Esophagus muscularis mucosa (tissue), 4 donors: ENCODE results near the gene GUCA2A.

Experiments used
- EP300 ChIP-seq: sonication (generic); formaldehyde crosslinking; IDR thresholded peaks from one replicate; pipeline ENCODE4 v1.6.1; 2017; ENCODE audit warnings: antibody characterized with exemption
- POLR2A ChIP-seq: fragments of 450-650 bp; IDR thresholded peaks from one replicate; pipeline ENCODE4 v1.6.1; 2017; ENCODE audit warnings: antibody characterized with exemption, moderate library complexity, mild to moderate bottlenecking, low read depth
- TF ChIP-seq, protein P1 (sequence below), 3 experiments: fragments of 200-600 bp in 2 of 3; fragments of 450-650 bp in 1 of 3; sonication (generic) in 2 of 3; IDR thresholded peaks; one replicate each; pipeline ENCODE4 v1.5.1; 2017 to 2019; ENCODE audit warnings: antibody characterized with exemption in 3 of 3, mild to moderate bottlenecking in 2 of 3, moderate library complexity in 1 of 3

DNA sequence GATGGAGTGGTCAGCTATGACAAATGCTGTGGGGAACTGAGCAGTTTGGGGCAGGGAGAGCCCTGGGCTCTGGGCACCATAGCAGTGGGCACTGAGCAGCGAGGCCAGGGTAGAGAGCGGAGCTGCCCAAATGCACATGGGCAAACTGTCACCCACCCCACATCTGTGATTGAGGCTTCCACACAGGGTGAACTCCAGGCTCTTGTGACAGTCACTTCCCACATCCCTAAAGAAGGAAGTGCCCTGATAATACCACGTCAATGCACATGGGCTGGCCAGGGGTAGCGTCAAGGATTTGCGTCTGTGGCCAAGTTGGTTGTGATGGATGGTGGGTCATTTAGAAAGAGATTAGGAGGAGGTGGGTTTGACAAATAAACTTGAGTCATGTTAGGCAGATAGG, 13.9 kb downstream of the GUCA2A start:
- TF ChIP-seq, protein P1, sequence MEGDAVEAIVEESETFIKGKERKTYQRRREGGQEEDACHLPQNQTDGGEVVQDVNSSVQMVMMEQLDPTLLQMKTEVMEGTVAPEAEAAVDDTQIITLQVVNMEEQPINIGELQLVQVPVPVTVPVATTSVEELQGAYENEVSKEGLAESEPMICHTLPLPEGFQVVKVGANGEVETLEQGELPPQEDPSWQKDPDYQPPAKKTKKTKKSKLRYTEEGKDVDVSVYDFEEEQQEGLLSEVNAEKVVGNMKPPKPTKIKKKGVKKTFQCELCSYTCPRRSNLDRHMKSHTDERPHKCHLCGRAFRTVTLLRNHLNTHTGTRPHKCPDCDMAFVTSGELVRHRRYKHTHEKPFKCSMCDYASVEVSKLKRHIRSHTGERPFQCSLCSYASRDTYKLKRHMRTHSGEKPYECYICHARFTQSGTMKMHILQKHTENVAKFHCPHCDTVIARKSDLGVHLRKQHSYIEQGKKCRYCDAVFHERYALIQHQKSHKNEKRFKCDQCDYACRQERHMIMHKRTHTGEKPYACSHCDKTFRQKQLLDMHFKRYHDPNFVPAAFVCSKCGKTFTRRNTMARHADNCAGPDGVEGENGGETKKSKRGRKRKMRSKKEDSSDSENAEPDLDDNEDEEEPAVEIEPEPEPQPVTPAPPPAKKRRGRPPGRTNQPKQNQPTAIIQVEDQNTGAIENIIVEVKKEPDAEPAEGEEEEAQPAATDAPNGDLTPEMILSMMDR (IDR thresholded peaks at IDR 0.05) = no peak
- no peak for TF ChIP-seq POLR2A
- TF ChIP-seq EP300 = no peak
